Panc1 (cell line): Measurements from ENCODE around the gene SLC35F5. TPM values are rescaled to one million over a fixed set of nuclear protein-coding genes. Genes with fewer than 3 reads are reported as not detected.

Experiments
- ATAC-seq: fragments of 200-7000 bp; cut with Tn5 transposase; 2 replicates; pipeline ENCODE4 v1.9.1; 2020; ENCODE audit warnings: mild to moderate bottlenecking, moderate library complexity
- BruUV-seq: library from RNA; stranded (reverse); fragments of 400-500 nt; replicated peaks from 2 replicates; lab custom pipeline; 2021; lab: Mats Ljungman, UMichigan
- CTCF ChIA-PET: fragments of 300-600 bp; sonication (Branson Sonifier 250); formaldehyde crosslinking; loops from one replicate; lab custom pipeline; 2022; ENCODE audit warnings: antibody characterized with exemption; lab: Charles Lee
- POLR2A ChIA-PET: fragments of 300-600 bp; sonication (Branson Sonifier 250); formaldehyde crosslinking; loops from one replicate; lab custom pipeline; 2022; ENCODE audit warnings: antibody characterized with exemption; lab: Charles Lee
- DNase-seq: peaks from one replicate; pipeline ENCODE4 v3.0.0-alpha.2; 2010; ENCODE audit warnings: low read depth, low spot score
- H3K27ac ChIP-seq: 2 replicates; pipeline ENCODE4 v1.5.1; 2011; ENCODE audit warnings: mild to moderate bottlenecking, low read length, inconsistent platforms
- H3K27me3 ChIP-seq: fragments of 200-500 bp; sonication (Bioruptor generic); 2 replicates; pipeline ENCODE4 v1.6.0; 2014; ENCODE audit warnings: low read length, inconsistent platforms; ENCODE audit not compliant: control insufficient read depth, insufficient read depth
- H3K36me3 ChIP-seq: fragments of 200-500 bp; sonication (Bioruptor generic); 2 replicates; pipeline ENCODE4 v1.5.1; 2014; ENCODE audit warnings: inconsistent platforms, mild to moderate bottlenecking, low read length, moderate library complexity; ENCODE audit not compliant: control insufficient read depth, insufficient read depth
- H3K4me1 ChIP-seq: 2 replicates; pipeline ENCODE4 v1.5.1; 2011; ENCODE audit warnings: inconsistent platforms, mild to moderate bottlenecking, low read length, moderate library complexity; ENCODE audit not compliant: control insufficient read depth, insufficient read depth
- H3K4me3 ChIP-seq, 2 experiments: 2 replicates each; pipeline ENCODE4 v1.5.1; 2011 to 2012; ENCODE audit warnings: low read depth in 2 of 2, low read length in 2 of 2, mild to moderate bottlenecking in 2 of 2, inconsistent platforms in 1 of 2, moderate library complexity in 1 of 2
- H3K9me3 ChIP-seq: fragments of 200-500 bp; sonication (Bioruptor generic); 2 replicates; pipeline ENCODE4 v1.5.1; 2014; ENCODE audit warnings: low read depth, mild to moderate bottlenecking, inconsistent platforms, low read length, moderate library complexity; ENCODE audit not compliant: control insufficient read depth, insufficient read depth
- POLR2AphosphoS5 ChIP-seq: IDR thresholded peaks from 2 replicates; pipeline ENCODE4 v1.6.1; 2012; ENCODE audit warnings: mild to moderate bottlenecking, low read depth, low read length, moderate library complexity
- SIN3A ChIP-seq: IDR thresholded peaks from 2 replicates; pipeline ENCODE4 v1.6.1; 2012; ENCODE audit warnings: low read depth, mild to moderate bottlenecking, low read length, moderate library complexity, borderline replicate concordance; ENCODE audit not compliant: insufficient read depth
- TCF7L2 ChIP-seq: IDR thresholded peaks from 2 replicates; pipeline ENCODE4 v1.6.1; 2011; ENCODE audit warnings: mild to moderate bottlenecking, low read depth, low read length, inconsistent platforms
- in situ Hi-C: cut with HindIII; loops from 2 replicates; pipeline ENCODE4 v1.10.0; 2016; ENCODE audit warnings: low sequenced_read_pairs, low pct_unique_long_range_greater_than_20kb
- intact Hi-C: fragments of 100-400 bp; cut with micrococcal nuclease; formaldehyde crosslinking; loops from one replicate; pipeline ENCODE4 v1.10.0; 2022; ENCODE audit not compliant: unreplicated experiment
- total RNA-seq: library from RNA; stranded (reverse); gene quantifications from one replicate; pipeline ENCODE4 v1.2.1, GENCODE V29; 2021; ENCODE audit not compliant: unreplicated experiment
- TF ChIP-seq, protein P1 (sequence below), 2 experiments: IDR thresholded peaks; 2 replicates each; pipeline ENCODE4 v1.6.1; 2011 to 2012; ENCODE audit warnings: low read depth in 2 of 2, control low read depth in 1 of 2, low read length in 1 of 2, mild to moderate bottlenecking in 1 of 2, moderate library complexity in 1 of 2; ENCODE audit not compliant: insufficient read depth in 1 of 2
- TF ChIP-seq, protein P2 (sequence below): fragments of 450-650 bp; IDR thresholded peaks from 2 replicates; pipeline ENCODE4 v1.5.1; 2017; ENCODE audit warnings: mild to moderate bottlenecking

SLC35F5 gene
- total RNA-seq, 1 experiment from 2014 or later = 89.8 TPM

DNA sequence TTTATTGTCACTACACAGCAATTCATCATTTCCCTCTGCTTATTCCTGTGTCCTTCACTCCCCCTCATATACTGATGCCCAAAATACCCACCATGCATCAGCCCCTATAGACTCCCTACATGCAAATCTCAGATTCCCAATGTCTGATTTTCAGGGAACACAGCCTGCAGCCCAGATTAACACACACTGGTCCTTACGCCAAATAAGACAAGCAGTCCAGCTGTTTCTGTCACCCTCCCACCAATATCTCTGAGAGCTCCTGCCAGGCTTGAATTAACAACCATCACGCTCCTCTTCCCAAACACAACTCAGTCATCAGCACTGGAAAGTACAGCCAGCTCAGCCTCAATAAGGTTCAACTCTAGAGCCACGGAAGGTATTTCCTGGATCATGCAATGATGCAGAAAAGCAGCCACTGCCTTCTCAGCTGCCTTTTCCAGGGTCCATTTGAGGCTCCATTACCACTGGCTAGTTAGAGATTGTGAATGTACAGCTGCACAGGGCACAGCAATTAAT, 39.0 kb upstream of the SLC35F5 start:
- intact Hi-C loops = no loop called here
- no TSS peak for BruUV-seq
- POLR2A ChIA-PET = no interaction called here

DNA sequence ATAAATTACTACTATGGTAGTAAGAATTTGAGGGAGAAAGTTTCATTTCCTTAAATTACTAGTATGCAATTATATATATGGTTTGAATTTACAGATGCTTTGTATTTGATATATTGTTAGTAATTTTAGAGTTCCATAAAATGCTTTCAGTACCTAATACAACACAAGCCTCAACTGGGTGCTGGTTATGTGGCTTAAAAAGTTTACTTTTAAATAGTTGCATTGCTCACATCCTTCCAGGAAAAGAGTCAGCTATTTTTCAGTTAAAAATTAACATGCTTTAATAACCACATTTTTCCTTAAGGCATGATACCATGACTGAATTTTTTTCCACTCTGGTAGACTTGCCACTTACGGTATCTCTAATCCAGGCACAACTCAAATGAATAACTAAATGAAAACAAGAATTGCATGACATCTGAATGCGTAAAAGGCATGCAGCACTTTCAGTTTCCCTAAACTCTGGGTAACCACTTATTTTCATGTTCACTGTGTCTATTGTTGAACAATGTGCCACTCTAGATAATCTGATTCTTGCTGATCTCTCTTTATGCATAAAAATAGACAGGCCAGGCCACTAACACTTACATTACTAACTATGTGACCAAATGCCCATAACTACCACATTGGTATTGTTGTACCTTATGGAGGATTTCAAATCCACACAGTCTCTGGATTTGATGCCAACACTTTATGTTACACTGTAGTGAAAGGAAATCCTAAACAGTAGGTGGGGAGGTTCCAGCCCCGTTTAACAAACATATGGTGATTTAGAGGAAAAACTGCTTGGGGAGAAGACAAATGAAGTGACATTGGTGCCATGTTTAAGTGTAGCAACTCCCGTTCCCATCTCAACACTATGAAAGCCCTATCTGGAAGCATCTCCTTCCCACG, 35.5 kb upstream of the SLC35F5 start:
- no peak for TF ChIP-seq POLR2AphosphoS5
- DNase-seq (no peak), ATAC-seq (no peak)
- Histone ChIP-seq H3K4me1 (0 out of 2 replicates have a peak, but pooled peaks cover 6% of the 10 kb centered on the region), H3K9me3 (no peaks in the 10 kb centered on the region), H3K36me3 (no peaks in the 10 kb centered on the region), H3K27me3 (no peaks in the 10 kb centered on the region), H3K4me3 (no peak overlapping the region), H3K27ac (no peak overlapping the region)
- ChIA-PET CTCF (no interaction called here), POLR2A (no interaction called here)
- intact Hi-C loops = no loop called here
- BruUV-seq = no TSS peak
- in situ Hi-C loops = no loop called here

More for the DNA sequence above, 39.0 kb upstream of the SLC35F5 start:
- H3K27ac ChIP-seq = no peak overlapping the region
- DNase-seq = no peak
- H3K9me3 ChIP-seq = no peaks in the 10 kb centered on the region
- CTCF ChIA-PET = no interaction called here
- no peaks in the 10 kb centered on the region for H3K27me3 ChIP-seq
- no peak for ATAC-seq
- H3K4me3 ChIP-seq = no peak overlapping the region
- H3K4me1 ChIP-seq = 0 out of 2 replicates have a peak, but pooled peaks cover 8% of the 10 kb centered on the region
- TF ChIP-seq, protein P1, sequence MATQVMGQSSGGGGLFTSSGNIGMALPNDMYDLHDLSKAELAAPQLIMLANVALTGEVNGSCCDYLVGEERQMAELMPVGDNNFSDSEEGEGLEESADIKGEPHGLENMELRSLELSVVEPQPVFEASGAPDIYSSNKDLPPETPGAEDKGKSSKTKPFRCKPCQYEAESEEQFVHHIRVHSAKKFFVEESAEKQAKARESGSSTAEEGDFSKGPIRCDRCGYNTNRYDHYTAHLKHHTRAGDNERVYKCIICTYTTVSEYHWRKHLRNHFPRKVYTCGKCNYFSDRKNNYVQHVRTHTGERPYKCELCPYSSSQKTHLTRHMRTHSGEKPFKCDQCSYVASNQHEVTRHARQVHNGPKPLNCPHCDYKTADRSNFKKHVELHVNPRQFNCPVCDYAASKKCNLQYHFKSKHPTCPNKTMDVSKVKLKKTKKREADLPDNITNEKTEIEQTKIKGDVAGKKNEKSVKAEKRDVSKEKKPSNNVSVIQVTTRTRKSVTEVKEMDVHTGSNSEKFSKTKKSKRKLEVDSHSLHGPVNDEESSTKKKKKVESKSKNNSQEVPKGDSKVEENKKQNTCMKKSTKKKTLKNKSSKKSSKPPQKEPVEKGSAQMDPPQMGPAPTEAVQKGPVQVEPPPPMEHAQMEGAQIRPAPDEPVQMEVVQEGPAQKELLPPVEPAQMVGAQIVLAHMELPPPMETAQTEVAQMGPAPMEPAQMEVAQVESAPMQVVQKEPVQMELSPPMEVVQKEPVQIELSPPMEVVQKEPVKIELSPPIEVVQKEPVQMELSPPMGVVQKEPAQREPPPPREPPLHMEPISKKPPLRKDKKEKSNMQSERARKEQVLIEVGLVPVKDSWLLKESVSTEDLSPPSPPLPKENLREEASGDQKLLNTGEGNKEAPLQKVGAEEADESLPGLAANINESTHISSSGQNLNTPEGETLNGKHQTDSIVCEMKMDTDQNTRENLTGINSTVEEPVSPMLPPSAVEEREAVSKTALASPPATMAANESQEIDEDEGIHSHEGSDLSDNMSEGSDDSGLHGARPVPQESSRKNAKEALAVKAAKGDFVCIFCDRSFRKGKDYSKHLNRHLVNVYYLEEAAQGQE (IDR thresholded peaks at IDR 0.05; ENCODE audit: insufficient read depth in 1 of 2, low read depth in 2 of 2, low read length in 1 of 2) = no peak
- TF ChIP-seq SIN3A = no peak
- TF ChIP-seq, protein P2, sequence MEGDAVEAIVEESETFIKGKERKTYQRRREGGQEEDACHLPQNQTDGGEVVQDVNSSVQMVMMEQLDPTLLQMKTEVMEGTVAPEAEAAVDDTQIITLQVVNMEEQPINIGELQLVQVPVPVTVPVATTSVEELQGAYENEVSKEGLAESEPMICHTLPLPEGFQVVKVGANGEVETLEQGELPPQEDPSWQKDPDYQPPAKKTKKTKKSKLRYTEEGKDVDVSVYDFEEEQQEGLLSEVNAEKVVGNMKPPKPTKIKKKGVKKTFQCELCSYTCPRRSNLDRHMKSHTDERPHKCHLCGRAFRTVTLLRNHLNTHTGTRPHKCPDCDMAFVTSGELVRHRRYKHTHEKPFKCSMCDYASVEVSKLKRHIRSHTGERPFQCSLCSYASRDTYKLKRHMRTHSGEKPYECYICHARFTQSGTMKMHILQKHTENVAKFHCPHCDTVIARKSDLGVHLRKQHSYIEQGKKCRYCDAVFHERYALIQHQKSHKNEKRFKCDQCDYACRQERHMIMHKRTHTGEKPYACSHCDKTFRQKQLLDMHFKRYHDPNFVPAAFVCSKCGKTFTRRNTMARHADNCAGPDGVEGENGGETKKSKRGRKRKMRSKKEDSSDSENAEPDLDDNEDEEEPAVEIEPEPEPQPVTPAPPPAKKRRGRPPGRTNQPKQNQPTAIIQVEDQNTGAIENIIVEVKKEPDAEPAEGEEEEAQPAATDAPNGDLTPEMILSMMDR = no peak
- TF ChIP-seq POLR2AphosphoS5 = no peak
- TF ChIP-seq TCF7L2 = no peak
- no peaks in the 10 kb centered on the region for H3K36me3 ChIP-seq
- in situ Hi-C loops = no loop called here
